SHP77 treated with DMSO at 0.1 percent for 48 hours (cell line): ENCODE measurements around the gene TPP1.

Source experiments
- DNase-seq: peaks from one replicate; lab custom pipeline; 2025; lab: John Stamatoyannopoulos, UW

Gene TPP1

DNA sequence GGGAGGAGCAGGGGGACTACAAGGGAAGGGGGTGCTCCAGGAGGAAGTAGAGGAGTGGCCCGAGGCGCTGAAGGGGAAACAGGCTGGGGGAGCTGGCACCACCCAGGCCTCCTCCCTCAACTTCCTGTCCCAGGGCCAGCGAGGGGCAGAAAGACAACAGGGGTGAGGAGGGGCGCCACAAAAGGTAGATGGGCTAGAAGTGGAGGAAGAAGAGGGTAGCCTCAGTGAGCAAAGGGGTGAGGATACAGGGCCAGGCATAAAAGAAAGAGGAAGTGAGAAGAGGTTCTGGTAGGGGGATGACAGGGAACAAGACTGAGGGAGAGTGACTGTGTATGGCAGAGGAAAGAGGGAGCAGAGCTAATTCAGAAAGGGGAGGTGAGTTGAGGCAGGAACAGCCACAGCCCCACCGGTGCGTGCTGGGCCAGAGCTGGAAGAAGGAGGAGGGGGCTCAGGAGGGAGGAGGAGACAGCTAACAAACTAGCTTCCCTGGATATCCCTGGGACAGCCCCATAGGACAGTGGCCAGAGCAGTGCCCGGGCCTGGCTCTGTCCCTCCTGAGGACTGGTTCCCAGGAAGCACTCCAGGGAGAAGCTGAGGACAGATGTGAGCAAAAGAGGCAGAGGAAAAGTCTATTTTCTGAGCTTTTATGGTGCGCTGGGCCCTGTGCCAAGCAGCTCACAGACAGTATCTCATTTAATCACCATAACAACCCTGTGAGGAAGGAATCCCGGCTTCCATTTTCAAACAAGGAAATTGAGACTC, 27.9 kb upstream of the TPP1 start:
- no peak for DNase-seq

DNA sequence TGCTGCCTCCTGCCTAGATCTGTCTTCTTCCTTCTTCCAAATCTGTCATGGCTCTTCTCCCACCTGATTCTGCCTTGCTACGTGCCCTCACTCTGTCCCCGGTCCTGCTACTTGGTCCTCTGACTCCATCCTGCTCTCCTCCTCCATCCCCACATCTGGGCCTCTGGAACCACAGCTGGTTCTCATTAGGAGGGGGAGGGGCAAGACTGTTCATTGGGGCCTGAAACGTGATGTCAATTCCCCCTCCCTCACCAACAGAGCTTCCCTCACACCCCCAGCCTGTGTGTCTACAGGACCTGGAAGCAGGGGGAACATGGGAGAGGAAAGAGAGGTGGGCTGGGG, 27.3 kb upstream of the TPP1 start:
- no peak for DNase-seq

GRCh38 chr11:6646071-6646470, 26.8 kb upstream of the TPP1 start:
- no peak for DNase-seq

DNA sequence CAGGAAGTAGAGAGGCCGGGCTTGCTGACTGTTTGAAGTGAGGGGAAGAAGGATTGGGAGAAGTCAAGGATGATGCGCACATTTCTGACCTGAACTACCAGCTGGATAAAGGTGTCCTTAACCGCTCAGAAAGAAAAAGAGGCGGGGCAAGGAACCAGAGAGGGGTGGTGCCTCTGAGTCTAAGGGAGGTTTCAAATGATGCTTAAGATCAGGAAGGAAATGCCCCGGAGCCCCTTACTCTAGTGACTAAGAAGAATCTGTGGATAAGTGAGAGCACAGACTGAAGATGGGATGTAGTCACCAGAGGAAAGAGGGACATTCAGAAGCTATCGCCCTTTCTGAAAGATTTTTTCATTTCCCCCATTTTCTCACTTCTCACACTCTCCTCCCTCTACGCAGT, 23.7 kb upstream of the TPP1 start:
- no peak for DNase-seq

DNA sequence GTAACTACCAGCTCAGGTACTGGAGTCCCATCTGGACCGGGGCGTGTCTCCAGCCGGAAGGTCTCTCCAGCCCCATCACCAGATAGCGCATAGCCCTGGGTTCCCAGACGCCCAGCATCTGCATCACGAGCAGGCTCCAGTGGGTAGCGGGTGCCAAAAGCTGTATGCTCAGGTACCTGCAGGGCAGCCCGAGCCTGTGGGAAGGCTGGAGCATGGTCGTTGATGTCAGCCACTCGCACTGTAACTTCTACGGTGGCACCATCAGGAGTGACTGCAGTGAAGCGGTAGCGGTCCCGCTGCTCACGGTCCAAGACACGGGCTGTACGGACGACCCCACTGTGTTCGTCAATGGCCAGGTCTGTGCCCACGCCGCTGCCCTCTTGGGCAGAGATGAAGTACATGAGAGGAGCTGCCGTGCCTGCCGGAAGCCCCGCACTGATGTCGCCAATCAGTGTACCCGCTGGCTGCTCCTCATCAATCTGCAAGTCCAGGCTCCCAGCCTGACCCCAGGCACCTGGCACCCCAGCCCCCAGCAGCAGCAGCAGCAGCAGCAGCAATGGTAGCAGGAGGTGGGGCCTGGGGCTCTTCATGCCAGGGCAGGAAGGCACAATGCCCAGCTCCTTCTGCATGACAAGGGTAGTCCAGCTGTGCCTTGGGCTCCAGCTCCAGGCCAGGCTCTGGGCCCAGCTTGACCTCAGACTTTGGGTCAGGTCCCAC, 21.9 kb upstream of the TPP1 start:
- DNase-seq = no peak

DNA sequence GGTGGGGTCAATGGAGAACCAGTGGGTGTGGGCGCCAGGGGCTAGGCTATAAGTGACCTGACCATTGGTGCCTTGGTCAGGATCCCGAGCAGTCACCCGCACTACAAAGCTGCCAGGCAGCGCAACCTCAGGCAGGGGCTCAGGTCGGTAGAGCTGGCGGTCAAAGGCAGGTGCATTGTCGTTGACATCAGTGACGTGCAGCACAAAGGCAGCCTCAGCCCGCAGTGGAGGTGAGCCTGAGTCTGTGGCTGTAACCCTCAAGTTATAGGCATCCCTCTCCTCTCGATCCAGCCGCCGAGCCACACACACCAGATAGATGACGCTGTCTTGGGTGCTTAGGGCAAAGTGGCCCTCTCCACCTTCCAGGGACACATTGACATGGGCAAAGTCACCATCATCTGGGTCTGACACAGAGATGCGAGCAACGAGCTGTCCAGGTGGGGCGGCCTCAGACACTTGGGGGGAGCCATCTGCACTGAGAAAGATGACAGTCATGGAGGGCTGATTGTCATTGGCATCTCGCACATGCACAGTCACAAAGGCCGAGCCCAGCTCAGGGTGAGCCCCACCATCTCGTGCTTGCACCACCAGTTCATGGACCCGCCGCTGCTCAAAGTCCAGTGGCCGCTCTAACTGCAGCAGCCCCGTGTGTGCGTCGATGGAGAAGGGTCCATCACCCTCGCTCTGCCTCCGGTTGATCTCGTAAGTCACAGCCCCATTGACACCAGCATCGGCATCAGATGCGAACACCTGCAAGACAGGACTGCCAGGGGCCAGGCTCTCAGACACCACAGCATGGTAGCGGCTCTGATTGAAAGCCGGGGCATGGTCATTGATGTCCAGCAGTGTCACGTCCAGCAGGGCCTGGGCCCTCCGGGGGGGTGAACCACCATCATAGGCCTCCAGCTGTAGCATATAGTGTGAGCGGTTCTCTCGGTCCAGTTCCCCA, 21.1 kb upstream of the TPP1 start:
- no peak for DNase-seq

- no peak for DNase-seq
These were observed 19.2 kb upstream of the TPP1 start for GRCh38 chr11:6638429-6638828.

DNA sequence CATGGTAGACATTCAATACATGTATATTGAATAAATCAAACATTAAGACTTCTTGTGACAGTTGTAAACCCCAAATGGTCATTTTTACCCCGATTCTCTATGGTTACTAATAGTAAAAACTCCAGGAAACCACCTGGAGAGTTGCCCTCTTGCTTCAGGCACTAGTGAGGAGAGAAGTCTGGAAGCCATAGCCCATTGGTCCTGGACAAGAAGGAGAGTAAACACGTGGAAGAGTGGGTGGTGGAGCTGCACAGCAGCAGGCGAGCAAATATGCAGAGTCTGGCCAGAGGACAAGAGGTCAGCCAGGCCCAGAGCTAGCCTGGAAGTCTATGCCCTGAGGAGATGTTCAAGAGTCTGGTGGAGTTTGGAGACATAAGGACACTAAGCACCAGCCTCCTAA, 18.6 kb upstream of the TPP1 start:
- no peak for DNase-seq

GRCh38 chr11:6636480-6636879, 17.3 kb upstream of the TPP1 start:
- DNase-seq = no peak

- DNase-seq = no peak
These were observed 16.1 kb upstream of the TPP1 start for GRCh38 chr11:6635082-6635932.

- DNase-seq = no peak
These were observed 15.3 kb upstream of the TPP1 start for GRCh38 chr11:6634534-6634933.

GRCh38 chr11:6633422-6634408, 14.5 kb upstream of the TPP1 start:
- no peak for DNase-seq

- DNase-seq = no peak
These were observed 13.2 kb upstream of the TPP1 start for GRCh38 chr11:6632116-6633073.

DNA sequence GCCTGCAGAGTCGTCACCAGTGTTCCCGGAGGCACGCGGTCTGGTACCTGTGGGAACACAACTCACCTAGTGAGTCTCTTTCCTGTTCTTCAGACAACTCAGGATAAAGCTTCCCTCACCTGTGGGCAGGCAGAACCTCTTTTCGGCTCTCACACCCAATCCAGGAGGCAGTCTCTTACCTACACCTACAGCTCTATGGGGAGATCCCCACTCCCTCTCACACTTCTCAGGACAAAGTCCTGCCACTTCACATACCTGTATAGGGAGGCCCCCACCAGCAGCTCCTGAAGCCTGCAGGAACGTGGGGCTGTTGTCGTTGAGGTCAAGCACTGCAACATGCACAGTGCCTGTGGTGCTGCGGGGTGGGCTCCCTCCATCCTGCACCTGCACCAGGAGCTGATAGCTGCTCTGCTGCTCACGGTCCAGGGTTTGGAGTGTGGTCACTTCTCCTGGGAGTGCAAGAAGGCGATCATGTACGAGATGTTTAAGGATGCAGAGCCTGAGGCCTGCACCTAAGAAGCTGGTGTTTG, 12.2 kb upstream of the TPP1 start:
- DNase-seq = no peak

GRCh38 chr11:6630632-6631291, 11.5 kb upstream of the TPP1 start:
- no peak for DNase-seq

DNA sequence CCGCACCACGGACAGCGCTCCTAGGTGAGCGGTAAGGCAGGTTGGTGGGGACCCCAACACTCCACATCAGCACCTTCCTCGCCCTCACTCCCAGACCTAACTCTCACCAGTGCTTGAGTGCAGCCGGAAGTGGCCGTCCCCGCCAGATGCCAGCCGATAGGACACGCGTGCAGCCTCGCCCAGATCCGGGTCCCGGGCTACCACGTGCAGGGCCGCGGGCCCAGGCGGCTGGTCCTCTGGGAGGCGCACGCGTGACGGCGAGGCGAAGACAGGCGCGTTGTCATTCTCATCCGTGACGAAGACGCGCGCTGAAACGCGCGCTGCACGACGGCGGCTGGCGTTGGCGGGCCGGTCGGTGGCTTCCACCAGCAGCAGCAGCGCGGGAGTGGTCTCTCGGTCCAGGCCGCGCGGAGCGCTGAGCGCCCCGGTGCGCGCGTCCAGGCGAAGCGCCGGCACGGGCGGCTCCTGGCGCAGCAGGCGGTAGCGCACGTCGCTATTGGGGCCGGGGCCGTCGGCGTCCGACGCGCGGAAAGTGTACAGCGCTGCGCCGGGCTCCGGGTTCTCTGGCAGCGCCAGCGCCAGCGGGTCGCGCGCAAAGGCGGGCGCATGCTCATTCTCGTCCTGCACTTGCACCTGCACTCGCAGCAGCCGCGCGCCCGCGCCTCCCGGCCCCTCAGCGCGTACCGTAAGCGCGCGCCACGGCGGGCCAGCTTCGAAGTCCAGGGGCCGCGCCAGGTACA, 10.8 kb upstream of the TPP1 start:
- DNase-seq = no peak

- DNase-seq = no peak
These were observed 10.3 kb upstream of the TPP1 start for GRCh38 chr11:6629573-6629891.

DNA sequence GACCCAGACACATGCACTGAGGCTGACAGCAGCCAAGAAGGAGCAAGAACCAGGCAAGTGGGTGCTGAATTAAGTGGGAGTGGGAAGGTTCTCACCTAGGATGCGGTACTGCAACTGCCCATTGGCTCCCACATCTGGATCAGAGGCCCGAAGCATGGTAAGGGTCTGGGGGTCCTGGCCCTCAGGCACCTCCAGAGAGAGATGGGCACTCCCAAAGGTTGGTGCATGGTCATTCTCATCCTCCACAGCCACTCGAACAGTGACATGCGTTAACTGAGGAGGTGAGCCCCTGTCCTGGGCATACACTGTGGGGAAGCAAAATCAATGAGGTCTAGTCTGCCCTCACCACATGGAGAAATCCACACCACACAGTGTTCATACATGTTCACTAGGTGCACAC, 9.3 kb upstream of the TPP1 start:
- DNase-seq = no peak
